ENCODE results near the gene PNO1.

Gene PNO1

GRCh38 chr2:68223419-68223818 lies 65.7 kb downstream of the PNO1 start:
- Histone ChIP-seq H3K36me3 (replicated peaks; ENCODE audit: low read depth, low read length) (peaks cover 12% of the 10 kb centered on the region), H2AFZ (ENCODE audit: low read depth, low read length) (no peak overlapping the region), H3K27me3 (ENCODE audit: low read depth, low read length) (no peaks in the 10 kb centered on the region), H3K9me3 (ENCODE audit: insufficient read depth, low read length) (no peaks in the 10 kb centered on the region), H4K20me1 (ENCODE audit: insufficient read depth, low read length) (peaks cover 91% of the 10 kb centered on the region), H3K9ac (ENCODE audit: low read length) (no peak overlapping the region), H3K27ac (ENCODE audit: low read length) (no peak overlapping the region), H3K4me3 (ENCODE audit: low read length) (no peak overlapping the region), H3K4me2 (ENCODE audit: low read length) (no peak overlapping the region), H3K79me2 (ENCODE audit: low read length) (peaks cover 100% of the 10 kb centered on the region), H3K4me1 (ENCODE audit: low read length) (peaks cover 31% of the 10 kb centered on the region)
- no peak for TF ChIP-seq CTCF (IDR thresholded peaks at IDR 0.05; ENCODE audit: low read depth, low read length)
- TF ChIP-seq EZH2phosphoT487 (IDR thresholded peaks at IDR 0.05; ENCODE audit: low read depth), result no peak

- no peak overlapping the region for H3K4me2 ChIP-seq (ENCODE audit: low read length)
- no peaks in the 10 kb centered on the region for H3K9me3 ChIP-seq (ENCODE audit: insufficient read depth, low read length)
- peaks cover 20% of the 10 kb centered on the region for H3K4me1 ChIP-seq (ENCODE audit: low read length)
- no peak overlapping the region for H3K27ac ChIP-seq (ENCODE audit: low read length)
- H3K4me3 ChIP-seq (ENCODE audit: low read length), result no peak overlapping the region
- no peaks in the 10 kb centered on the region for H3K27me3 ChIP-seq (ENCODE audit: low read depth, low read length)
- peaks cover 8% of the 10 kb centered on the region for H3K36me3 ChIP-seq (replicated peaks; ENCODE audit: low read depth, low read length)
- no peak overlapping the region for H3K9ac ChIP-seq (ENCODE audit: low read length)
- TF ChIP-seq CTCF (IDR thresholded peaks at IDR 0.05; ENCODE audit: low read depth, low read length), result peak; percentile 49
- TF ChIP-seq EZH2phosphoT487 (IDR thresholded peaks at IDR 0.05; ENCODE audit: low read depth), result no peak
- H2AFZ ChIP-seq (ENCODE audit: low read depth, low read length), result no peak overlapping the region
- peaks cover 100% of the 10 kb centered on the region for H3K79me2 ChIP-seq (ENCODE audit: low read length)
- H4K20me1 ChIP-seq (ENCODE audit: insufficient read depth, low read length), result peaks cover 90% of the 10 kb centered on the region
Observed at GRCh38 chr2:68225119-68225632, 67.5 kb downstream of the PNO1 start.

Measured in OCI-LY3 (cell line).